HG02642 (cell line): ENCODE results near the gene HOXB8.

ENCODE experiments used
- ATAC-seq: cut with Tn5 transposase; IDR thresholded peaks from one replicate; pipeline ENCODE4 v1.9.1; 2021; ENCODE audit warnings: mild to moderate bottlenecking; ENCODE audit not compliant: unreplicated experiment, poor library complexity

HOXB8 gene

GRCh38 chr17:48611681-48612455 lies 3.2 kb downstream of the HOXB8 start:
- ATAC-seq, result no peak

- ATAC-seq, result no peak
These were observed 3.9 kb downstream of the HOXB8 start for GRCh38 chr17:48611213-48611612.

- no peak for ATAC-seq
These were observed 4.5 kb downstream of the HOXB8 start, which contains the start of gene HOXB7 for GRCh38 chr17:48610282-48611211. Gene HOXB7 (minus strand): TSS chr17:48611017. CDS start chr17:48610918, 99 bp downstream.

- ATAC-seq, result no peak
These were observed 5.3 kb downstream of the HOXB8 start for GRCh38 chr17:48609759-48610281.

- ATAC-seq, result no peak
These were observed 6.1 kb downstream of the HOXB8 start for GRCh38 chr17:48609033-48609432.

- no peak for ATAC-seq
These were observed 6.6 kb downstream of the HOXB8 start for GRCh38 chr17:48608494-48608834.

GRCh38 chr17:48606892-48607614 lies 8.0 kb downstream of the HOXB8 start:
- no peak for ATAC-seq

- no peak for ATAC-seq
These were observed 8.9 kb downstream of the HOXB8 start for GRCh38 chr17:48605991-48606891.

GRCh38 chr17:48605409-48605919 lies 9.6 kb downstream of the HOXB8 start:
- ATAC-seq, result no peak

- ATAC-seq, result no peak
These were observed 10.2 kb downstream of the HOXB8 start, which contains the start of gene HOXB6 for GRCh38 chr17:48604770-48605329. Gene HOXB6 (minus strand): TSS chr17:48604986. CDS start chr17:48598150, 6,836 bp downstream.

- ATAC-seq, result no peak
These were observed 10.9 kb downstream of the HOXB8 start for GRCh38 chr17:48603959-48604769.

- no peak for ATAC-seq
These were observed 13.3 kb downstream of the HOXB8 start for GRCh38 chr17:48601539-48602425.

- no peak for ATAC-seq
These were observed 13.9 kb downstream of the HOXB8 start for GRCh38 chr17:48601207-48601538.

GRCh38 chr17:48600244-48601098 lies 14.6 kb downstream of the HOXB8 start:
- no peak for ATAC-seq

GRCh38 chr17:48599354-48599753 lies 15.7 kb downstream of the HOXB8 start:
- no peak for ATAC-seq

GRCh38 chr17:48598736-48599135 lies 16.4 kb downstream of the HOXB8 start:
- no peak for ATAC-seq
